ENCODE data around the gene MLIP. TPM values are rescaled to one million over a fixed set of nuclear protein-coding genes. Genes with fewer than 3 reads are reported as not detected.

The MLIP gene
- polyA plus RNA-seq, 1 experiment: not detected

GRCh38 chr6:54102238-54102637, 9.0 kb upstream of the MLIP start:
- Histone ChIP-seq H3K36me3 (ENCODE audit: control insufficient read depth, insufficient read depth, low read length) (no peaks in the 10 kb centered on the region), H3K4me3 (ENCODE audit: low read depth, low read length) (no peak overlapping the region), H3K27me3 (ENCODE audit: control insufficient read depth, insufficient read depth, low read length) (no peaks in the 10 kb centered on the region)
- no peak for TF ChIP-seq CTCF (IDR thresholded peaks at IDR 0.05; ENCODE audit: insufficient read depth, low read depth, low read length)
- ChIA-PET POLR2A (no interaction called here), CTCF (no interaction called here)
- no peak for DNase-seq (ENCODE audit: low read depth)

- Histone ChIP-seq H3K27me3 (ENCODE audit: control insufficient read depth, insufficient read depth, low read length) (no peaks in the 10 kb centered on the region), H3K36me3 (ENCODE audit: control insufficient read depth, insufficient read depth, low read length) (no peaks in the 10 kb centered on the region), H3K4me3 (ENCODE audit: low read depth, low read length) (no peak overlapping the region)
- CTCF ChIA-PET: no interaction called here
- no peak for TF ChIP-seq CTCF (IDR thresholded peaks at IDR 0.05; ENCODE audit: insufficient read depth, low read depth, low read length)
- DNase-seq (ENCODE audit: low read depth): no peak
- POLR2A ChIA-PET: no interaction called here
These were observed 7.7 kb upstream of the MLIP start for GRCh38 chr6:54103497-54103896.

GRCh38 chr6:54106727-54107126, 4.5 kb upstream of the MLIP start:
- ChIA-PET POLR2A (no interaction called here), CTCF (no interaction called here)
- Histone ChIP-seq H3K36me3 (ENCODE audit: control insufficient read depth, insufficient read depth, low read length) (no peaks in the 10 kb centered on the region), H3K27me3 (ENCODE audit: control insufficient read depth, insufficient read depth, low read length) (no peaks in the 10 kb centered on the region), H3K4me3 (ENCODE audit: low read depth, low read length) (no peak overlapping the region)
- DNase-seq (ENCODE audit: low read depth): no peak
- no peak for TF ChIP-seq CTCF (IDR thresholded peaks at IDR 0.05; ENCODE audit: insufficient read depth, low read depth, low read length)

GRCh38 chr6:54107470-54108090, 3.7 kb upstream of the MLIP start:
- Histone ChIP-seq H3K27me3 (ENCODE audit: control insufficient read depth, insufficient read depth, low read length) (no peaks in the 10 kb centered on the region), H3K4me3 (ENCODE audit: low read depth, low read length) (no peak overlapping the region), H3K36me3 (ENCODE audit: control insufficient read depth, insufficient read depth, low read length) (no peaks in the 10 kb centered on the region)
- no peak for DNase-seq (ENCODE audit: low read depth)
- CTCF ChIA-PET: no interaction called here
- no peak for TF ChIP-seq CTCF (IDR thresholded peaks at IDR 0.05; ENCODE audit: insufficient read depth, low read depth, low read length)
- POLR2A ChIA-PET: no interaction called here

GRCh38 chr6:54108271-54108670, 3.0 kb upstream of the MLIP start:
- ChIA-PET CTCF (no interaction called here), POLR2A (no interaction called here)
- Histone ChIP-seq H3K27me3 (ENCODE audit: control insufficient read depth, insufficient read depth, low read length) (no peaks in the 10 kb centered on the region), H3K36me3 (ENCODE audit: control insufficient read depth, insufficient read depth, low read length) (no peaks in the 10 kb centered on the region), H3K4me3 (ENCODE audit: low read depth, low read length) (no peak overlapping the region)
- no peak for DNase-seq (ENCODE audit: low read depth)
- no peak for TF ChIP-seq CTCF (IDR thresholded peaks at IDR 0.05; ENCODE audit: insufficient read depth, low read depth, low read length)

Data from BJ (cell line).